ENCODE data around the gene SHISA9.

The SHISA9 gene

GRCh38 chr16:13013043-13013442, 111.6 kb downstream of the SHISA9 start:
- no peak for FAIRE-seq
- no peak for DNase-seq (ENCODE audit: insufficient read length, low spot score)
- TF ChIP-seq CTCF (IDR thresholded peaks at IDR 0.05; ENCODE audit: insufficient read depth, missing control alignments) = no peak

- FAIRE-seq (no peak), DNase-seq (ENCODE audit: insufficient read length, low spot score) (no peak)
- TF ChIP-seq CTCF (IDR thresholded peaks at IDR 0.05; ENCODE audit: insufficient read depth, missing control alignments) = no peak
Measured at GRCh38 chr16:13014476-13014875, 113.1 kb downstream of the SHISA9 start.

- no peak for TF ChIP-seq CTCF (IDR thresholded peaks at IDR 0.05; ENCODE audit: insufficient read depth, missing control alignments)
- DNase-seq (ENCODE audit: insufficient read length, low spot score) = no peak
- FAIRE-seq = no peak
Measured at GRCh38 chr16:13018026-13018425, 116.6 kb downstream of the SHISA9 start.

- FAIRE-seq (no peak), DNase-seq (ENCODE audit: insufficient read length, low spot score) (no peak)
- TF ChIP-seq CTCF (IDR thresholded peaks at IDR 0.05; ENCODE audit: insufficient read depth, missing control alignments) = no peak
Measured at GRCh38 chr16:13021996-13022395, 120.6 kb downstream of the SHISA9 start.

GRCh38 chr16:13029786-13030185, 128.4 kb downstream of the SHISA9 start:
- FAIRE-seq = no peak

GRCh38 chr16:13030769-13031168, 129.4 kb downstream of the SHISA9 start:
- DNase-seq (ENCODE audit: insufficient read length, low spot score) = no peak
- no peak for FAIRE-seq
- no peak for TF ChIP-seq CTCF (IDR thresholded peaks at IDR 0.05; ENCODE audit: insufficient read depth, missing control alignments)

More at GRCh38 chr16:13029786-13030185, 128.4 kb downstream of the SHISA9 start:
- DNase-seq (ENCODE audit: insufficient read length, low spot score) = no peak
- no peak for TF ChIP-seq CTCF (IDR thresholded peaks at IDR 0.05; ENCODE audit: insufficient read depth, missing control alignments)

- DNase-seq (ENCODE audit: insufficient read length, low spot score) = no peak
- peak; percentile 96 for FAIRE-seq
- no peak for TF ChIP-seq CTCF (IDR thresholded peaks at IDR 0.05; ENCODE audit: insufficient read depth, missing control alignments)
Measured at GRCh38 chr16:13032911-13033310, 131.5 kb downstream of the SHISA9 start.
